HG02623 (cell line): ENCODE measurements around the gene SMG6.
A peak's percentile ranks its signal among the peaks of the same experiment; 100 is the strongest.

Experiments
- ATAC-seq: cut with Tn5 transposase; IDR thresholded peaks from one replicate; pipeline ENCODE4 v1.9.1; 2021; ENCODE audit warnings: moderate library complexity; ENCODE audit not compliant: unreplicated experiment

Gene SMG6

DNA sequence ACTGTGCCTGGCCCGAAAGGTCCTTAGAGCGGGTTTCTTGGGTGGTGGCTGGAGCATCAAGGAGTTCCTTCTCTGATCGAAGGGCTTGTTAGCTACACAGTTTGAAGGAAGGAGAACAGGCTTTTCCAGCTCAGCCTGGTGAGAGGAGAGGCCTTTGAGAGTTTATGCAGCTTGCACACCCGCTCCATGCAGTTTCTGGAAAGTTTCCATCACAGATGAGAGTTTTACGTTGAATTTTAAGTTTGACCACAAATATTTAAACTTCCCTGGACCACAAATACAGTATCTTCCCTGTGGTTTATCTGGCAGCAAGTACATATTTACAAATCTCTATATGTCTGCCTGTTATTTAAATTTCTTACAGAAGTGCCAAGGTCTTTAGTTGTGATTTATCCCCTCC is 191.9 kb downstream of the SMG6 start:
- ATAC-seq = no peak

DNA sequence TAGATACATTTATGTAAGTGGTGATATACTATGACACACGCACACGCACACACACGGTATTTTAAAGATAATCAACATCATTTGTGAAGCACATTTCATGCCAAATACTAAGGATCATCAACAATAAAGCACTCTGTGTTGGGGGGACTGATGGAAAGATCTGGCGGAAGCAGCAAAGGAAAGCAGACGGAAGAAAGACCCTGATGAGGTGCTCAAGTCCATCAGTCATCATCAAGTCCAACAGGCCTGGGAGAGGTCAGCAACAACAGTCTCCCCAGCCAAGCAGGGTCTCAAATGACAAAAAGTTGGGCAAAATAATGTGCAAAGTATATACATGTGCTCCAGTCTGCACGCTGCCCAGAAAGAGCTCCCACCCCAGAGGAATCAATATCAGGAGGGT is 193.1 kb downstream of the SMG6 start:
- no peak for ATAC-seq

DNA sequence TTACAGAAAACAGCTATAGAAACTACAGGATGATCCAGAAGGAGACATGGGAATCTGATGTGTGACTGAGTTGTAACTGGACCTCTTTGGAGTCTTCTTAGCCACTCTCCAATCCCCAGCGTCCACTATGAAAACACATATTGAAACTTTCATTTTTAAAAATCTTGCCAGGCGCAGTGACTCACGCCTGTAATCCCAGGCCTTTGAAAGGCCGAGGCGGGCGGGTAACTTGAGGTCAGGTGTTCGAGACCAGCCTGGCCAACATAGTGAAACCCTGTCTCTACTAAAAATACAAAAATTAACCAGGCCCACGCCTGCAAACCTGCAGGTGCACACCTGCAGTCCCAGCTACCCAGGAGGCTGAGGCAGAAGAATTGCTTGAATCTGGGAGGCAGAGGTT is 195.4 kb downstream of the SMG6 start:
- no peak for ATAC-seq

DNA sequence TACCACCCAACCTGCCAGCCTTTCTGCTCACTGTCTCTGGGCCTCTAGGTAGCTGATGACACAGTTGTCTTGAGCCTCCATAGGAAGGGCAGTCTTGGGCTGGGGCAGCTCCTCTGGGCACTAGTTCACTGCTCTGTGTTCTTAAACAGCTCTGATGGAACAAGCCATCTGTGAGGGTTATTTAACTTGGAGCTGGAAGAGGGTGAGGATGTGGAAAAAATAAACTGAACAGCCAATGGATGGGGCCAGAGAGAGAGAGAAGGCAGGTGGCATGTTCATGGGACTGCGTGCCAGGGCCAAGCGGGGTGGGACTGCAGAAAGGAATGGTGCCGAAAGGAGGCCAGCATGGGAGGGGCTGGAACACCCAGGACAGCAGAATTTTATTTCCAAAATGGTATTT is 196.1 kb downstream of the SMG6 start:
- no peak for ATAC-seq

DNA sequence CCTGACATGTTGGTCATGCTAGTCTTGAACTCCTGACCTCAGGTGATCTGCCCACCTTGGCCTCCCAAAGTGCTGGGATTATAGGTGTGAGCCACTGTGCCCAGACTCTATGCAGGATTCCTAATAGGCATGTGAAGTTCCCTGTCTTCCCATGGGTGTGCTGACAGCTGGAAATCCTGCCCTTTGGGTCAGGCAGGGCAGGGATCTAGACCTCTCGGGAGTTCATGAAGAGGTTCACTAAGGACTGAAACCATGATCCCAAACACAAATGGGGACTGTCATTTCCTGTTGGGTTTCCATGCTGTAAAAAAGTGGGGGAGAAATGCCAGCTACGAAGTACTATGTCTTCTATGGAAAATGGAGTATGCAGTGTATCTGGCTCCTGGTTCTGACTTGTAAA is 196.5 kb downstream of the SMG6 start:
- ATAC-seq = no peak

DNA sequence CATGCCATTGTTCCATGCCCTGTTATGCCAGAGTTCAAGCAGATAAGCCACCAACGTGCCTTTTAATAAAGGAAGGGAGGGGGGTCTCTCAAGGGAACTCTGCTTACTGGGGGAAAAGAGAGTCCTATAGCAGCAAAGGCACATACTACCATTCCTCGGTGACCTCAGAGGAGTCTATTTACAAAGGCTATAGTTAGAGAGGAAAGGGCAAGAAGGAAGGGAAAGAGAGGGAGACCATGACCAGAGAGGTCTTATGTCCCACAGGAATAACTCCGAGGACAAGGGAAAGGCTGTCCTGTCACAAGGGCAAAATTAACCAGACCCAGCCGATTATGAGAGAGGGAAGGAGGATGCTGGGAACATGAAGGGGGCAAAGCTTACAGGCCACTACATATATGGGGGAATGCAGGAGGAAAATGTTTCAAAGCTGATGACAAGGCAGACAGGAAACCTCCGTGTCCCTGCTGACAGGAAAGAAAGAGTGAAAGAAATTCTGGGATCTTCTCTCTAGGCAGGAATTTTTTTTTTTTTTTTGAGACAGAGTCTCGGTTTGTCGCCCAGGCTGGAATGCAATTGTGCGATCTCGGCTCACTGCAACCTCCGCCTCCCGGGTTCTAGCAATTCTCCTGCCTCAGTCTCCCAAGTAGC is 197.2 kb downstream of the SMG6 start:
- ATAC-seq = no peak

DNA sequence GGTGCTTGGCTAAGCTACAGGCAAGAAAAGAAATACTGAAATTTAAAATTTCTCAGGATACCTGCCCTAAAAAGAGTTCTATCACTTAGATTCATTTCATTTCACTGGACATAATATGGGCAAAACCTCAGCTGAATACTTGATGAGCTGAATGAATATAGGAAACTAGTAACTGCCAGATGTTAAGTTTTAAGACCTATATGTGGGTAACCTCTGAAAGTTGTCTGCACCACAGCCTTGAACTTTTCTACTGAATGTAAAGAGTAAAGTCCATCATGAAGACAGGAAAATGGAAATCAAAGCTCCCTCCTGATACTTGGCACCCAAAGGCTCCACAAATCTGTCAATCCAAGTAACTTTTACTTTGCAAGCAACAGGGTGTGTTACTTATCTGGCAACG is 197.9 kb downstream of the SMG6 start:
- ATAC-seq = no peak

DNA sequence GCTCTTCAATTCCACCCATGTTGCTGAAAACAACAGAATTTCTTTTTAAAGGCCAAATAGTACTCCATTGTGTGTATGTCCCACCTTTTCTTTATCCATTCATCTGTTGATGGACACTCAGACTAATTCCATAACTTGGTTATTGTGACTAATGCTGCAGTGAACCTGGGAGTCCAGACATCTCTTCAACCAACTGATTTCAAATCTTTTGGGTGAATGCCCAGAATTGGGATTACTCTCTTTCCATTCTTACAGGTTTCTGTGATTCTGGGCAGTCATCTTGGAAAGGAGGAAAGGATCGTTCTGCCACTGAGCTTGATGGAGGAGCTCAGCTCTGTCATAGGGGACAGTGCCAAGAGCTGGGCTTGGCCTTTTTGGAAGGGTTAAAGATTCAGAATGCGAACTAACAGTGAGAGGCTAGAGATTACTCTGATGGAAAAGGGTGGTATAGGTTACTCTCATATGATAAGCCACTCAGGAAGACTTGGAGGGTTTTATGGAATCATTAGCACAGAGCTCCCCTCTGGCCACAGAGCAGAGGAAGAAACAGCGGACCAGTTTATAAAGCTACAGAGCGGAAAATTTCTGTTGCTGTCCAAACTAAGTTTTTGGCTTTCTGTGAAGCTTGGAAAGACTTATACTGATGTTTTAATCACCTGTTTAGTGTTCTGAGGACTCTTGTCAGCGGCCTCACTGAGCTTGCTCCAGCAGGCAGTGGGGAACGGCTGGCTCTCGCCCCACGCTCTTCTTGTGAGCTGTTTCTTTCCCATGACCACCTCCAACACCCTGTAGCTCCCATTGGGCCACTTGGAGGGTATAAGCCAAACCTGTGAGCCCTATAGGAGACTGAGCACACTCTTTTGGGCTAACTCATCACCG is 200.4 kb downstream of the SMG6 start:
- no peak for ATAC-seq

DNA sequence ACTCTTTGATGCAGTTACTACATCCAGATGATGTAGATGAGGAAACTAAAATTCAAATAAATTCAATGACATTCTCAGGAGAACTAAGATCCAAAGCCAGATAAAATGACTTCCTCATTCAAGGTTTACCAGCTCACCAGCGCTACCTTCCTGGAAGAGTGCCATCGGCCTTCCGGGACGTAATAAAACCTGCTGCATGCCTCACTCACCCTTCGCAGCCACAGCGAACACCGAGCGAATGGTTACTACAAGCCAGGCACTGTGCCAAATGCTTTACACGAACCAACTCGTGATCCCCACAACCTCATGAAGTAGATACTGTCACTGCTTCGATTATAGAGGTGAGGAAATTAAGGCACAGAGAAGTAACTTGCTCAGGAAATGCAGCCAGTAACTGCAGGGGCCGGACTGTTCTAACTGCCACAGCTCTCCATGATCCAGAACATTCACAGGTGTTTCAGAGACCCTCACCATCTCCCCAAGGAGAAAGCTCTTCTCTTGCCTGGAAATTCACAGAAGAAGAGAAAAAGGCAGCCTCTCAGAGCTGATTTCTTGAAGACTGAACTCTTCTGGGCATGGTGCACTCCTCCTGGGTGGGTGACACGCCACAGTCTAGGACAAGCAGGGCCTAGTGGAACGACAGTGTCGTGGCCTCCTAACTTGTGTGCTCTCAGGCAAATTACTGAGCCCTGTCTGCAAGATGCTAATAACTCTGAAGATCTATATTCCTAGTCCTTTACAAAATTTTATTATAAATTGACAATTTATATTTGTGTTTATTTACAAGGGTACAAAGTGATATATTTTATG is 201.9 kb downstream of the SMG6 start:
- no peak for ATAC-seq

DNA sequence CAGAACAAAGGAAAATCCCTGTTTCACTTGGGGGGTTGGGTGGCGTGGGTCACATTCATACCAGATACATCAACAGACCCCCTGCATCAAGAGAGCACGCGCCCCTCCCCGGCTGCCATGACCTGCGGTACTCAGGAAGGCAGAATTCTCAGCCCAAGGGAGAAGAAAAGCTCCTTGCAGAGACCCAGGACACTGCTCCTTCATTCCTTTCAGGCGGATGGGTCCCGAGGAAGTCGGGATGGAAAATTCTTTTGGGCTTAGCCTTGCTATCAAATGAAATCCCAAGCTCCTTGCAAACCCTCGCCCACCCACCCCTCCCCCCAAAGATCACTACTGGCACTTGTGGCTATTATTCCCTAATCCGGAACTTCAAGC is 208.1 kb downstream of the SMG6 start:
- ATAC-seq = no peak

DNA sequence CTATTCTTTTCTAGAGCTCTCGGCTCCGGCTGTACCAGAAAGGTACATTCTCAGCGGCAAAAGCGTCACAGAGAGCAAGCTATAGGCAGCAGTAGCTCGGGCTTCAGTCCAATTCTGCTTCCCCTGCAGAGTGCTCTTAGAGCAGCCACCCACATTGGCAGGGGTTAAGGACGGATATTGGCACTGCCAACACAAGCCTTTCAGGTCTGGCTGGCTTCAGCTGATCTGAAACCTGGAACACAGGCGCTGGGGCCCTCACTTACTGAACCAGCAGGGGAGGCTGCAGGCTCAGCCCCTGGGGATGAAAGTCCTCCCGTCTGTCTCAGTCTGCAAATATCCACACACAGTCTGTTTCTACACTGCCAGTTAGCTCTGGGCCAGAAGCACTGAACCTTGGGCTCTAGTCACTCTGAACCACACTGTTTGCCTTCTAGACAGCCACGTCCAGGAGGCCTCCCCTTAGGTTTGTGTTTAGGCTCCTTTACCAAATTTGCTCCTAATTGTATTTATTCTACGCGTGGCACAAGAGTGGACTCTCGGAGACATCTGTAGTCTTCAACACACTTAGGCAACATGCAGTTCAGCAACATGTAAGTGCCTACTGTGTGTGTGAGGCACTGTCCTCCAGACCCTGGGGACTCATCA is 208.6 kb downstream of the SMG6 start:
- ATAC-seq = no peak

DNA sequence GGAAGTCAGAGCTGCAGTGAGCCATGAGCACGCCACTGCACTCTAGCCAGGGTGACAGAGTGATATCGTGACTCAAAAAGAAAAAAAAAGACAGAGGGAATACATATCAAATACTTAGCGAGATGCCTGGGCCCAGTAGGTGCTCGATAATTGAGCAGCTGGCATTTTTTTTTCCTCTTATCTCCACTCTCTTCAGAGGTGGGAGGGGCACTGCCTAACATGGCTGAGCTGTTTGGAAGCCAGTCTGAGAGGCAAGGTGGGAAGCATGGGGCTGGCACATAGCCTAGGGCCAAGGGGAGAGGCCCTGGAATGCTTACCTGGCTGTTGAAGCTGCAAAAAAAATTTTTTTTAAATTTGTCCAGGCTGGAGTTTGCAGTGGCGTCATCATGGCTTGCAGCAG is 210.2 kb downstream of the SMG6 start:
- ATAC-seq = no peak

DNA sequence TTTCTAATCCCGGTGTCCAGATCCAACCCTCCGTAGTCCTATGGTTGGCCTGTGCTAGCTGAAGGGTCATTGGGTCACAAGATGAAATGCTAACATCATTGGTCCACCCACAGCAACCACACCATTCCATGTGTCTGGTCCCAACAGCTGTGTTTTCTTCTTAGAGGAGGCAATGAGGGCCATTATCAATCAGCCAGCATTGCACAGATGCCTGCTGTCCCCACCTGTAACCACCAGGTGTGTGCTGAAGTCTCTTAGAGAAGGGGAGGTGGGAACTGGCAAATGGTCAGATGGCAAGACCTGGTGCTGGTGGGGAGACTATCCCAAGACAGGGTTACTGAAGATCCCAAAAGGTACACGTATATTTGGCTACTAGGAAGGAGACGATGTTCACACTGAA is 211.3 kb downstream of the SMG6 start:
- no peak for ATAC-seq

DNA sequence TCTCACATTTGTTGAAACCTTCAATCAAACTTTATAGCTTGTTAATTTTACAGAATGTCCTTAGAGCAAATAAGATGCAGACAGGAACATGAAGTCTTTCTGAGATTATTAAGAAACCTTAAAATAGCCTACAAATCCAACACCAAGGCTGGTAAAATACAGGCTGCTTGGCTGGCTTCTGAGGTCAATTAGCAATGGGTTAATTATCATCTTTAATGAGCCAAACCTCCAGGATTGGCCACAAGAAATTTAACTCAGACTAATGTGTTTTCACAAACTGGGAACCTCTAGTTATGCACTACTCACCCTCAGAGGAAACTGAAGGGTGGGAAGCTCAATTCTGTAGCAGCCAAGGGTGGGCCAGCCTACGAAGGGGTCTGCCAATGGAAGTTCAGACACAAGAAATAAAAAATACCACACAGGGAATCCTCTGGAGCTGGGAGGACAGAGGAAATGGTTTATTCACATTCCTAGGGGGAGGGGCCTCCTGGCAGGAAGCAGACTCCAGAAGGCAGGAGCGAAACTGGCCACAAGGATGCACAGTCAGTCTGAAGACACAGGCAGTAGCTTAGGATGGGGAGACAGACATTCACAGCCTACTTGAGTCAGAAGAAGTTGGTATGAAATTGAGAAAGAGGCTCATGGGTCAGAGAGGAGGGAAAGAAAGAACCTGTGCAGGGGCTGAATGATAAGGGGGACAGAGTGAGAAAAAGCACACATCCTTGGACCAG is 212.6 kb downstream of the SMG6 start:
- ATAC-seq = no peak

DNA sequence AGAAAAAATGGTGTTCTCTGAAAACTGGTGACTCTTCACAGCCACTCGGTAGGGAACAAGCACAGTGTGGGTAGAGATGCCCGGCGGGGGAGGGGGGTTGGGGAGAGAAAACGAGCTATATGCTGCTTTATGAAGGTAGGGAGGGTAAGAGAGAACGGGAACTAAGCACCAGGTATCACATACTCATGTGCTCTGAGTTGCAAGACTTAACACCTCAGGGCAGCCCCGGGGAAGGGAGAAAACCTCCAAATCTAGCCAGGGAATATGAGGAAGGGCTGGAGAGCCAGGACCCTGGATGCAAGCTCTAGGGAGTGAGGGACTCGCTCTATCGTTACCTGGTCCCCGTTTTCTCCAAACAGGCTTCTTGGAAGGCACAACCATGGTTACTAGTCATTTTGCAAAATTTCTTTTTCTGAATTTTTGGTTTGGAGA is 213.4 kb downstream of the SMG6 start:
- ATAC-seq = no peak

DNA sequence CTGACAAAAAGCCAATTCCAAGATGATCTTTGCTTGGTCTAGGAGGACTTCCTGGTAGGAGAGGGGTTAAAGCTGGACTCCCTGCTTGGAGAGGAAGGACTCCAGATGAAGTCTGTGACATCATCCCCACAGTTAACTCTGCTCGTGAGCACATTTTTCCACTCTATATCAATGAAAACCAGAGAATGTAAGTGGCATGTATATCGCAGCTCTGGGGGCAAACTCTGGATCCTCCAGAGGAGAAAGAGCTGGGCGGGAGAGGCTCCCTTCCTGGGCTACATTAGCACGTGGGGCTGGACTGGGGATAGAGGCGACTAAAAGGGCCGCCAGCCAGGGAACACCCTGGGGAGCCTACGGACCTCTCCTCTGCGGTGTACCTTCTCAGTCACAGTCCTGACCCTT is 214.6 kb downstream of the SMG6 start:
- peak; percentile 11 for ATAC-seq

DNA sequence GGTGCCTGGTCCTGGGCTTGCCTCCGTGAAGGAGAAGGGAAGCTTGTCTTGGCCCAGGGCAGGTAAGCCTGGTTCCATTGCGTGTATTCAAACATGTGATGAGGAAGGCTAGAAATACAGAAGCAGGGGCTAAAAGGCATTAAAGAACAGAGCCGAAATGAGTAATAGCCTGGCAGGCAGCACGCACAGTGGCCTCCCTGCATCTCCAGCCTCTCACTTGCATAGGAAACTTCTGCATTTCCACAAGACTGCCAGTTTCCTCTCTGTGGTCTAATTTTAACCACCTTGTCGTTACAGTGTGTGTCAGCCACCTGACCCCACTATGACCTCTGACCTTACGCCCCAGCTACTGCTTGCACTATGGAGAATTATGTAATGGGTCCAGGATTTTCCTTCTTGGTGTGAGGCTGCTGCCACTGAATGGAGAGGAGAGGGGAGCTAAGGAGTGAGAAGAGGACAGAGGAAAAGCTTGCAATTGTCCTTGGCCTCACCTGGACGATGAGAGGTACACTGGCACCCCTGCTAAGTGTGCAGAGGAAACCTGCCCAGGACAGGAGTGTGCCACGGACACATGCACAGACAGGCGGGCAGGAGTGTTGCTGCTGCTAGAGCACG is 215.9 kb downstream of the SMG6 start:
- no peak for ATAC-seq

DNA sequence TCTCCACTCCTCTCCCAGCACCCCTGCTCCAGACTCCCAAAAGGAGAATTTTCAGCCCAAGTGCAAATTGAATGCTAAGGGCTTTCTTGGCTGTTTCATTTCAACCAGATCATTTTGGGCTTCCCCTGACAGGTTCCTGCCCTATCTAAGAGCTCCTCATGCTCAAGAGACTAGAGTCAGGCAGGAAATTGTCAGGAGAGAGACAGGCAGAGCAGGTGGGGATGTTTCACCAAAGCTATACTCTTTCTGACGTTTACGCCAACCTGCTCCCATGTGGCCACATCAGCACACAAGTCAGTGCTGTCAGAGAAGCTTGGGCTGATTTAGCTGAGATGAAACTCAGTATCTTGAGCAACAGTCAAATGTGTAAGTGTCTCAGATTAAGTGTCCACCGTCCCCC is 217.3 kb downstream of the SMG6 start:
- ATAC-seq = no peak

DNA sequence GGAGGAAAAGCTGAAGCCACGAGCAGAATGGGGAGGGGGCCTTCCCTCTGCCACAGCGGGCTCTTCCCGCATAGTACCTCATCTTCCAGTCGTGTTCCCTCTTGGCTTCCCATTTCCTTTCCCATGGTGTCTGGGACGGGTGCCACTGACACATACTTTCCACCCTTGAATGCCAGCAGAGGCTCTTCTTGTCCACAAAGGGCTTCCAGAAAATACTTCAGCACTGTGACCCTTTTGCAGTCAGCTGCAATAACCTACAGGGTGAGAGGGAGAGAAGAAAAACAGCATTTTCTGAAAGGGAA is 218.0 kb downstream of the SMG6 start:
- ATAC-seq = no peak
